Gastrocnemius medialis (tissue), 4 donors: Measurements from ENCODE around the gene THAP4.

Source experiments
- CTCF ChIP-seq, 5 experiments: fragments of 450-650 bp in 3 of 5; fragments of 200-600 bp in 2 of 5; sonication (generic) in 2 of 5; IDR thresholded peaks in 4 of 5; conservative IDR thresholded peaks in 1 of 5; 1 replicate in 4 of 5; 2 replicates in 1 of 5; pipeline ENCODE4 v1.5.1; 2016 to 2019; ENCODE audit warnings: antibody characterized with exemption in 5 of 5, mild to moderate bottlenecking in 3 of 5, moderate library complexity in 3 of 5
- POLR2A ChIP-seq, 2 donors: fragments of 450-650 bp; IDR thresholded peaks; one replicate each; pipeline ENCODE4 v1.6.1; 2017; ENCODE audit warnings: antibody characterized with exemption in 2 of 2, mild to moderate bottlenecking in 2 of 2, moderate library complexity in 2 of 2

- TF ChIP-seq CTCF (IDR thresholded peaks at IDR 0.05 in 4 of 5, conservative IDR thresholded peaks at IDR 0.05 in 1 of 5) (no peak), POLR2A (IDR thresholded peaks at IDR 0.05) (no peak)
Measured at GRCh38 chr2:241666627-241667400, 29.9 kb upstream of the THAP4 start.
